HCT116 (cell line): ENCODE results near the gene ESPNL. TPM values are rescaled to one million over a fixed set of nuclear protein-coding genes. Genes with fewer than 3 reads are reported as not detected.

ENCODE experiments used
- ATAC-seq: fragments of 200-7000 bp; cut with Tn5 transposase; 2 replicates; pipeline ENCODE4 v1.9.1; 2020; ENCODE audit warnings: mild to moderate bottlenecking, moderate library complexity
- BruUV-seq: library from RNA; stranded (reverse); fragments of 400-500 nt; replicated peaks from 2 replicates; lab custom pipeline; 2021; lab: Mats Ljungman, UMichigan
- CTCF ChIA-PET: fragments of 300-600 bp; sonication (Branson Sonifier 250); formaldehyde crosslinking; loops from one replicate; lab custom pipeline; 2021; ENCODE audit warnings: antibody characterized with exemption; lab: Charles Lee
- POLR2A ChIA-PET: fragments of 300-600, 350-600 bp; sonication (Branson Sonifier 250); formaldehyde crosslinking; loops from one replicate; lab custom pipeline; 2021; ENCODE audit warnings: antibody characterized with exemption; lab: Charles Lee
- RAD21 ChIA-PET, 2 experiments: fragments of 300-600 bp; sonication (Branson Sonifier 250); formaldehyde crosslinking; loops; one replicate each; lab custom pipeline; 2023; ENCODE audit warnings: low total read pairs in 2 of 2; ENCODE audit not compliant: uncharacterized antibody in 2 of 2, unreplicated experiment in 2 of 2, low non-redundant PET in 1 of 2; lab: Charles Lee
- DNase-seq: peaks from one replicate; pipeline ENCODE4 v3.0.0-alpha.2; 2010; ENCODE audit warnings: low read depth, low spot score
- H2AFZ ChIP-seq: fragments of 200-600 bp; shearing (Covaris generic), sonication (generic); 2 replicates; pipeline ENCODE4 v1.6.1; 2017; ENCODE audit warnings: low read depth, mixed run types, mixed read lengths, antibody characterized with exemption, low read length; ENCODE audit not compliant: poor library complexity, severe bottlenecking
- H3K27ac ChIP-seq: 2 replicates; pipeline ENCODE4 v1.5.1; 2012; ENCODE audit warnings: low read depth, low read length
- H3K27me3 ChIP-seq: fragments of 200-600 bp; sonication (generic); 2 replicates; pipeline ENCODE4 v1.6.1; 2016; ENCODE audit warnings: mixed run types, low read length, mixed read lengths; ENCODE audit not compliant: insufficient read depth
- H3K36me3 ChIP-seq, 2 experiments: fragments of 200-500 bp in 1 of 2; fragments of 200-600 bp in 1 of 2; sonication (Bioruptor generic) in 1 of 2; sonication (generic) in 1 of 2; 2 replicates each; pipeline versions ENCODE4 v1.5.1 to v1.6.1; 2014 to 2016; ENCODE audit warnings: low read length in 2 of 2, inconsistent platforms in 1 of 2, mixed read lengths in 1 of 2, mixed run types in 1 of 2; ENCODE audit not compliant: insufficient read depth in 2 of 2, control insufficient read depth in 1 of 2
- H3K4me1 ChIP-seq, 2 experiments: fragments of 200-600 bp in 1 of 2; sonication (generic) in 1 of 2; 2 replicates each; pipeline versions ENCODE4 v1.5.1 to v1.6.1; 2012 to 2017; ENCODE audit warnings: low read length in 2 of 2, inconsistent platforms in 1 of 2, mild to moderate bottlenecking in 1 of 2, mixed read lengths in 1 of 2, mixed run types in 1 of 2, moderate library complexity in 1 of 2; ENCODE audit not compliant: insufficient read depth in 2 of 2, control insufficient read depth in 1 of 2
- H3K4me2 ChIP-seq: fragments of 200-600 bp; sonication (generic); 2 replicates; pipeline ENCODE4 v1.6.1; 2017; ENCODE audit warnings: mixed run types, low read length, mixed read lengths
- H3K4me3 ChIP-seq, 2 experiments: fragments of 200-600 bp in 1 of 2; sonication (generic) in 1 of 2; replicated peaks in 1 of 2; 2 replicates each; pipeline ENCODE4 v1.5.1; 2011 to 2016; ENCODE audit warnings: low read length in 2 of 2, control low read depth in 1 of 2, low read depth in 1 of 2, mild to moderate bottlenecking in 1 of 2, mixed read lengths in 1 of 2, mixed run types in 1 of 2
- H3K79me2 ChIP-seq: fragments of 200-600 bp; sonication (generic); 2 replicates; pipeline ENCODE4 v1.6.1; 2017; ENCODE audit warnings: mild to moderate bottlenecking, mixed run types, low read length, moderate library complexity, mixed read lengths; ENCODE audit not compliant: insufficient read depth
- H3K9ac ChIP-seq: fragments of 200-600 bp; sonication (generic); 2 replicates; pipeline ENCODE4 v1.6.1; 2016; ENCODE audit warnings: low read length, mixed read lengths
- H3K9me2 ChIP-seq: fragments of 200-600 bp; sonication (generic), shearing (Covaris generic); 2 replicates; pipeline ENCODE4 v1.6.1; 2017; ENCODE audit warnings: mixed run types, mild to moderate bottlenecking, moderate library complexity; ENCODE audit not compliant: insufficient read depth
- H3K9me3 ChIP-seq, 2 experiments: fragments of 200-500 bp in 1 of 2; fragments of 200-600 bp in 1 of 2; sonication (Bioruptor generic) in 1 of 2; sonication (generic) in 1 of 2; 2 replicates each; pipeline ENCODE4 v1.6.1; 2014 to 2017; ENCODE audit warnings: low read length in 2 of 2, mixed read lengths in 2 of 2, inconsistent platforms in 1 of 2, low read depth in 1 of 2, mild to moderate bottlenecking in 1 of 2, mixed run types in 1 of 2, moderate library complexity in 1 of 2; ENCODE audit not compliant: control insufficient read depth in 1 of 2, insufficient read depth in 1 of 2
- H4K20me1 ChIP-seq: fragments of 200-600 bp; sonication (generic), shearing (Covaris generic); 2 replicates; pipeline ENCODE4 v1.6.1; 2017; ENCODE audit warnings: mixed run types, mild to moderate bottlenecking, moderate library complexity; ENCODE audit not compliant: insufficient read depth
- ATF3 ChIP-seq: IDR thresholded peaks from 2 replicates; pipeline ENCODE4 v1.6.1; 2012
- CEBPB ChIP-seq: IDR thresholded peaks from 2 replicates; pipeline ENCODE4 v1.6.1; 2012; ENCODE audit warnings: low read depth
- EZH2 ChIP-seq: fragments of 200-600 bp; sonication (generic); IDR thresholded peaks from 2 replicates; pipeline ENCODE4 v1.6.1; 2017; ENCODE audit warnings: antibody characterized with exemption, mixed run types
- POLR2AphosphoS5 ChIP-seq: IDR thresholded peaks from 2 replicates; pipeline ENCODE4 v1.6.1; 2011; ENCODE audit warnings: mild to moderate bottlenecking, low read depth, low read length, moderate library complexity
- SIN3A ChIP-seq: IDR thresholded peaks from 2 replicates; pipeline ENCODE4 v1.6.1; 2012; ENCODE audit warnings: low read depth
- TCF7L2 ChIP-seq: IDR thresholded peaks from 2 replicates; pipeline ENCODE4 v1.7.0; 2011; ENCODE audit warnings: borderline replicate concordance, inconsistent platforms; ENCODE audit not compliant: insufficient read depth, insufficient read length; ENCODE audit errors: extremely low read depth
- ZFX ChIP-seq: fragments of 450-650 bp; IDR thresholded peaks from 2 replicates; pipeline ENCODE4 v1.6.1; 2017
- intact Hi-C: fragments of 100-400 bp; cut with micrococcal nuclease; formaldehyde crosslinking; loops from 2 replicates; pipeline ENCODE4 v1.10.0; 2022
- total RNA-seq: library from RNA; stranded (reverse); gene quantifications from one replicate; pipeline ENCODE4 v1.2.1, GENCODE V29; 2021; ENCODE audit not compliant: unreplicated experiment

The ESPNL gene
- total RNA-seq, 1 experiment from 2014 or later: 0.22 TPM

- ATAC-seq: peak; percentile 38; the same call in 1 of the 2 replicates
- H3K4me3 ChIP-seq: no peak overlapping the region
- no peak for TF ChIP-seq EZH2
- no peak for TF ChIP-seq TCF7L2
- TF ChIP-seq SIN3A: no peak
- no peak for TF ChIP-seq CEBPB
- TF ChIP-seq ZFX: no peak
- no peak for TF ChIP-seq ATF3
- no peak for TF ChIP-seq POLR2AphosphoS5
- TF ChIP-seq, all 23 proteins: peak for 0
- no peak overlapping the region for H3K9ac ChIP-seq
- no peaks in the 10 kb centered on the region for H3K27me3 ChIP-seq
- H3K79me2 ChIP-seq: no peaks in the 10 kb centered on the region
- intact Hi-C loops: loop anchor here (1.0 kb wide), 1 partner anchor 249 kb away; no protein-coding TSS in a partner anchor
- no peak for DNase-seq
- ChIA-PET CTCF (no interaction called here), POLR2A (no interaction called here), RAD21 (no interaction called here)
- no peak overlapping the region for H2AFZ ChIP-seq
- BruUV-seq: no TSS peak
- H3K9me2 ChIP-seq: no peaks in the 10 kb centered on the region
- peaks cover 0 to 3% of the 10 kb centered on the region in 2 experiments; a peak in 1 of 4 replicates for H3K4me1 ChIP-seq
- no peaks in the 10 kb centered on the region for H3K36me3 ChIP-seq
- H4K20me1 ChIP-seq: no peaks in the 10 kb centered on the region
- H3K27ac ChIP-seq: no peak overlapping the region
- no peaks in the 10 kb centered on the region for H3K9me3 ChIP-seq
- H3K4me2 ChIP-seq: 0 out of 2 replicates have a peak overlapping the region, but pooled peaks have one; percentile 19
These were observed 7.6 kb downstream of the ESPNL start for GRCh38 chr2:238107525-238108422.
